GM23248 (cell line): Measurements from ENCODE around the gene GLYATL2.

Source experiments
- EZH2 ChIP-seq: fragments of 200-600 bp; sonication (generic); IDR thresholded peaks from 2 replicates; pipeline ENCODE4 v1.6.1; 2018; ENCODE audit warnings: antibody characterized with exemption, mild to moderate bottlenecking; ENCODE audit not compliant: insufficient read depth, poor library complexity, severe bottlenecking
- EZH2phosphoT487 ChIP-seq: fragments of 200-600 bp; sonication (generic); IDR thresholded peaks from 2 replicates; pipeline ENCODE4 v1.6.1; 2018; ENCODE audit warnings: antibody characterized with exemption, moderate library complexity, mild to moderate bottlenecking, low read depth; ENCODE audit not compliant: insufficient read depth

DNA sequence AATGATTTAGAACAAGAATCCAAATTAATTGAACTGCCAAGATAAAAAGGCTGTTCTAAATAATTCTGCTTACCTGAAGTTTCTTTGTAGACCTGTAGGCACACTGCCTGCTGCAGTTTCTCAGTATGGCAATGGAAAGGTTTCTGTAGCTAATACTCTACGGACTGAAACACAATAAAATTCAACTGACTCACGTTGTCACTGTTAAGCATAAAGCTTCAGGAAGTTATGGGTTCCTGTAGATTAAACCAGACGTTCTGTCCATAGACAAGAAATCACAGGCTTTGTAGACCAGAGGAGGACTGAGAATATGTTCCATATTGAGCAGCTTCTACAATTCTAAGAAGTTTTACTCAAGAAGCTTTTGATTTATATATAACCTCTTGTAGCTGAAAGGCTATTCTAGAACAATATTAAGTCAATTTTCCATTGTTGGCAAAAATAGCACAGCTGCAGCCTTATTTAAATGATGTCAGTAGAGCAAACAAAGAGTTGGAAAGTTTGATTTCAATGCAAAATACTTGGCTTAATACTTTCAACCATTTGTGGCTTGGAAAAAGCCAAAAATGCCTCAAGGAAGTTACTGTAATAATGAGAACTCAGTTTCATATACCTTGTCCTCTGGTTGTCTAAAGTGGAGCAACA is at the start of gene GLYATL2:
- TF ChIP-seq EZH2 (no peak), EZH2phosphoT487 (no peak)
